ENCODE data around the gene ARRB1.

The ARRB1 gene

GRCh38 chr11:75239531-75240290 lies 111.8 kb downstream of the ARRB1 start:
- in situ Hi-C loops (cut with HindIII; ENCODE audit: low sequenced_read_pairs) = no loop called here

- in situ Hi-C loops (cut with HindIII; ENCODE audit: low sequenced_read_pairs) = no loop called here
Observed at GRCh38 chr11:75238595-75239440, 112.6 kb downstream of the ARRB1 start.

GRCh38 chr11:75237050-75237449 lies 114.4 kb downstream of the ARRB1 start:
- in situ Hi-C loops (cut with HindIII; ENCODE audit: low sequenced_read_pairs) = no loop called here

GRCh38 chr11:75236062-75236461 lies 115.4 kb downstream of the ARRB1 start:
- in situ Hi-C loops (cut with HindIII; ENCODE audit: low sequenced_read_pairs) = no loop called here

- in situ Hi-C loops (cut with HindIII; ENCODE audit: low sequenced_read_pairs) = no loop called here
Observed at GRCh38 chr11:75233754-75234172, 117.7 kb downstream of the ARRB1 start.

GRCh38 chr11:75230621-75231020 lies 120.8 kb downstream of the ARRB1 start:
- in situ Hi-C loops (cut with HindIII; ENCODE audit: low sequenced_read_pairs) = no loop called here

GRCh38 chr11:75229466-75229865 lies 122.0 kb downstream of the ARRB1 start:
- in situ Hi-C loops (cut with HindIII; ENCODE audit: low sequenced_read_pairs) = no loop called here

- in situ Hi-C loops (cut with HindIII; ENCODE audit: low sequenced_read_pairs) = no loop called here
Observed at GRCh38 chr11:75225794-75226193, 125.7 kb downstream of the ARRB1 start.

- in situ Hi-C loops (cut with HindIII; ENCODE audit: low sequenced_read_pairs) = loop anchor here (25.0 kb wide), 1 partner anchor 212 kb away; no protein-coding TSS in a partner anchor
Observed at GRCh38 chr11:75223954-75224643, 127.4 kb downstream of the ARRB1 start.

GRCh38 chr11:75219869-75220268 lies 131.6 kb downstream of the ARRB1 start:
- in situ Hi-C loops (cut with HindIII; ENCODE audit: low sequenced_read_pairs) = loop anchor here (10.0 to 25.0 kb wide), 2 partner anchors 85 to 208 kb away; no protein-coding TSS in a partner anchor

- in situ Hi-C loops (cut with HindIII; ENCODE audit: low sequenced_read_pairs) = loop anchor here (10.0 to 25.0 kb wide), 2 partner anchors 80 to 203 kb away; no protein-coding TSS in a partner anchor
Observed at GRCh38 chr11:75214843-75215242, 136.6 kb downstream of the ARRB1 start.

- in situ Hi-C loops (cut with HindIII; ENCODE audit: low sequenced_read_pairs) = loop anchor here (10.0 to 25.0 kb wide), 2 partner anchors 80 to 202 kb away; no protein-coding TSS in a partner anchor
Observed at GRCh38 chr11:75214411-75214821, 137.0 kb downstream of the ARRB1 start.

Data from DLD1 (cell line).